GM19467 (cell line): ENCODE data around the gene AMIGO3.
"Not testable (repeated sequence)": the region's sequence is repeated elsewhere in the genome, so short reads cannot be mapped to it uniquely, and the experiment has no call there.

Experiments used
- ATAC-seq: cut with Tn5 transposase; IDR thresholded peaks from one replicate; pipeline ENCODE4 v1.9.1; 2021; ENCODE audit warnings: mild to moderate bottlenecking, moderate library complexity; ENCODE audit not compliant: unreplicated experiment

AMIGO3 gene

GRCh38 chr3:49712631-49713317 lies 6.7 kb downstream of the AMIGO3 start:
- ATAC-seq, result no peak

DNA sequence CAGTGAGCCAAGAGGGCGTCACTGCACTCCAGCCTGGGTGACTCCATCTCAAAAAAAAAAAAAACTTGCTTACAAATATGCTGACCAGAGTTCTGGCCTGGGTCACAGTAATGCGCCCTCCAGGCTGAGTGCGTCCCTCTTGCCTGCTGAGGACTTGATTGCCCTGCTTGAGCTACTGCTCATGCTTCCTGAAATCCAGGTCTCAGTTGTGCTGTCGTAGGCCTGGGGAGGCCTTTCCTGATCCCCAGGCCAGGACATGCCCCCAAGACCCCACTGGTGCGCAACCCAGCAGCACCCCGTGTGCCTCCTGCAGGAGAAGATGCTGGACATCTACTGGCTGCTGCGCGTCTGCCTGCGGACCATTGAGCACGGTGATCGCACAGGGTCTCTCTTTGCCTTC lies 7.3 kb downstream of the AMIGO3 start:
- ATAC-seq, result no peak

DNA sequence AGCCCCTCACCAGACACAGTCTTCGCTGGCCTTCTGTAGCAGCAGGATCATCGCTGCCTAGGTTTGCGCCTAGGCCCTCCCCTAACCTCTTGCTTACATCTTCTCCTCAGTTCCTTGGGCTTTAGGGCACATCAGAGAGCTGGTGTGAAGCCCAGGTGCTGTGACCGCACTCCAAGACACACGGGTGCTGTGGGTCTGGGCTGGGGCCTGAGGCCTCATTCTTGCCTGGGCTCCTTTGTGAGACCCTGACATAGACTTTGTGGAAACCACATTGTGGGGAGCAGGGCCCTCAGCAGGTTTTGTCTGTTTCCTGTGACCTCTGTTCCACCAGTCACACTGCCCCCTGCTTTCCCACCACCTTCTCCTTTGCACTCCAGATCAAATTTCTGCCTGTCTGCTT lies 8.0 kb downstream of the AMIGO3 start:
- no peak for ATAC-seq

- no peak for ATAC-seq
These were observed 9.6 kb downstream of the AMIGO3 start for GRCh38 chr3:49709852-49710251.

- ATAC-seq, result no peak
These were observed 12.4 kb downstream of the AMIGO3 start for GRCh38 chr3:49707113-49707480.

DNA sequence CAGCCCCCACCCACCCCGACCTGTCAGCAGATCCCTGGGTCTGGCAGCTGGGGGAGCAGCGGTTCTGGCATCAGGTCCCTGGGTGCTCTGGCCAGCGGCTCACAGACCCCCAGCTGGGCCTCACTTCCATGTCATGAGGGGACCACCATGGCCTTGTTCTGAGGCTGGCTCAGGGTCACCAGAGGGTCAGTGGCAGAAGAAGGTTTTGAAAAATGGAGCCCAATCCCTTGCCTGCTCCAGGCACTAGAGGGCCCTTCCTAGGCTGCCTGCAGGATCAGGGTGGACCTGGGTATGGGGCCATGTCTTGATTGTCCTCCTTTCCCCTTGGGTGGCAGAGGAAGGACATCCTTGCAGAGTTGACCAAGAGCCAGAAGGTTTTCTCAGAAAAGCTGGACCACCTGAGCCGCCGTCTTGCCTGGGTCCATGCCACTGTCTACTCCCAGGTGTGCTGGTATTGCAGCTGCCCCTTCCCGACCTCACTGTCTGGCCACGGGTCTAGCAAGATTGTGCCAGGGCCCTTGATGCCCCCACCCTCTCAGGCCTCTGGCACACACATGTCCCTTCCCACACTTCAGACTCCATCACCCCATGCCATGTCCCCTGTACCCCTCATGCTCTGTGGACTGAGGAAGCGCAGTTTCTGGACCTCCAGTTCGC lies 12.9 kb downstream of the AMIGO3 start:
- no peak for ATAC-seq

DNA sequence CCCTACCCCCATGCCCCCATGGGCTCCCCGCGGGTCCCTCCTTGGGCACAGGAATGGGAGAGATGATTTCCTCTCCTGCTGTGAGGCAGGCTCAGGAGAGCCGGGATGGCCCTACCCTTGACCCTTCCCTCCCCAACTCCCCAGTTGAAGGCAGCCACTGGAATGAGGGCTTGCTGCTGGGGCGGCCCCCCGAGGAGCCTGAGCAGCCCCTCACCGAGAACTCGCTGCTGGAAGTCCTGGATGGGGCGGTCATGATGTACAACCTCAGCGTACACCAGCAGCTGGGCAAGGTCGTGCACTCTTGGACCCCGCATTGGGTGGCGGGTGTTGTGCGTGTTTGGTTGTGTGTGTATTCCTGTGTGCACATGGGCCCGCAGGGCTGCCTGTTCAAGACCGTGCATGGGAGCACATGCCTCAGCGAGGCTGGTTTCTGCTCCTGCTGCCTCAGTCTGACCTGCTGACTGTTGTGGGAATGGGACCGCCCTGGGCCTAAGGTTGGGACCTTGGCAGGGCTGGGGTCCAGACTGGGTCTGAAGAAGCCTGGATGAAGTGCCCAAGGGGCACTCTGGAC lies 14.0 kb downstream of the AMIGO3 start:
- ATAC-seq, result no peak

DNA sequence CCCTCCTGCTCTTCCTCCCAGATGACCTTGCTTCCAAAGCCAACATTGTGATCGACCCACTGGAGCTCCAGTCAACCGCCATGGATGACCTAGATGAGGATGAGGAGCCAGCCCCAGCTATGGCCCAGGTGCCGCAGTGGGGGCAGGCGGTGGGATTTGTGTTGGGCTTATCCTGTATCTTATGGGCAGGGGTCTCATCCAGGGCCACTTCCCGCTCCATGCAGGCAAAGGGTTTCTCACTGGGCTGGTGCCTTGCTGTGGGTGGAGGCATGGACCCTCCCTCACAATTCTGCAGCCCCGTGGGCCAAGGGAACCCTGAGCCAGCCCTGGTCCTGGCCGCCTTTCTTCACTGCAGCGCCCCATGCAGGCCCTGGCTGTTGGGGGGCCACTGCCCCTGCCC lies 14.9 kb downstream of the AMIGO3 start:
- no peak for ATAC-seq

GRCh38 chr3:49703956-49704355 lies 15.5 kb downstream of the AMIGO3 start:
- ATAC-seq, result no peak

DNA sequence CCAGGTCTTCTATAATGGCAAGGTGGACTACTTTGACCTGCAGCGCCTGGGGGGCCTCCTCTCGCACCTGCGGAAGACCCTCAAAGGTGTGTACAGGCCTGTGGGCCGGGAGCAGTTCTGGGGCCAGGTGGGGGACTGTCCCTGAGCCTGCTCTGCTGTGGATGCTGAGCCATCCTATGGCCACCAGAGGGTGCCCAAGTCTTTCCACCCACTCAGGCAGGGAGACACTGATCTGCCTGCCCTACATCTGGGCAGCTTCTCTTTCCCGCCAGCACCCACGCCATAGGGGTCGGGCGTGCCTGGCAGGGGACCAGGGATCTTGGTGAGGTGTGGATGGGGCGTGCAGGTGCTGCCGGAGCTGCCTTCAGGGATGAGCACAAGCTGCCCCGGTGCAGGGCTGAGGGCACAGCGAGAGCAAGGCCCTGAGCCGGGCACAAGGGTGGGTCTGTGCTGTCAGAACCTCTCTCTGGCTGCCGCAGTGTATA lies 16.0 kb downstream of the AMIGO3 start:
- ATAC-seq, result no peak

GRCh38 chr3:49702672-49703071 lies 16.8 kb downstream of the AMIGO3 start:
- no peak for ATAC-seq

DNA sequence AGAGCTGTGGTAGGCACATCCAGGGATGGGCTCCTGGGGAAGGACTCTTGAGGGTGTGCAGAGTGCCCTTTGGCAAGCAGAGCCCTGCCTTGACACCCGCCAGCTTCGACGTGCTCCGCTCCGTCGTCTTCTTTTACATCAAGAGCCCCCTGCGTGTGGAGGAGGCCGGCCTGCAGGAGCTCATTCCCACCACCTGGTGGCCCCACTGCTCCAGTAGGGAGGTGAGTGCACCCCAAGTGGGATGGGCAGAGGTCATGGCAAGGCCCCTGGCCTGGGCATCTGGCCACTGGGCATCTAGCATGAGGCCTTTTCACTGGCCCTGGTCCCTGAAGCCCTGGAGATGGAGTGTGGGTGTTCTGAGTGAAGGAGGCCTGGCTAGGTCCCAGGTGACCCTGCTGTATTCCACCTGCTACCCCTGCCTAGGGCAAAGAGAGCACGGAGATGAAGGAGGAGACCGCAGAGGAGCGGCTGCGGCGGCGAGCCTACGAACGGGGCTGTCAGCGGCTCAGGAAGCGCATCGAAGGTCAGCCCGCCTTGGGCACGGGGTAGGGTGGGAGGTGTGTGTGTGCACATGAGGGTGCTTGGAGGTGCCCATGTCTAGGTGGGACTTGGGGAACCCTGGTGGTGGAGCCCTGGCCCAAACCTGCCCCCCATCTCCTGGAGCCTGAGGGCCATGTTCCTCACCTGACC lies 18.0 kb downstream of the AMIGO3 start:
- ATAC-seq, result no peak

GRCh38 chr3:49700453-49701128 lies 18.9 kb downstream of the AMIGO3 start:
- no peak for ATAC-seq

- no peak for ATAC-seq
These were observed 19.5 kb downstream of the AMIGO3 start for GRCh38 chr3:49700014-49700413.

DNA sequence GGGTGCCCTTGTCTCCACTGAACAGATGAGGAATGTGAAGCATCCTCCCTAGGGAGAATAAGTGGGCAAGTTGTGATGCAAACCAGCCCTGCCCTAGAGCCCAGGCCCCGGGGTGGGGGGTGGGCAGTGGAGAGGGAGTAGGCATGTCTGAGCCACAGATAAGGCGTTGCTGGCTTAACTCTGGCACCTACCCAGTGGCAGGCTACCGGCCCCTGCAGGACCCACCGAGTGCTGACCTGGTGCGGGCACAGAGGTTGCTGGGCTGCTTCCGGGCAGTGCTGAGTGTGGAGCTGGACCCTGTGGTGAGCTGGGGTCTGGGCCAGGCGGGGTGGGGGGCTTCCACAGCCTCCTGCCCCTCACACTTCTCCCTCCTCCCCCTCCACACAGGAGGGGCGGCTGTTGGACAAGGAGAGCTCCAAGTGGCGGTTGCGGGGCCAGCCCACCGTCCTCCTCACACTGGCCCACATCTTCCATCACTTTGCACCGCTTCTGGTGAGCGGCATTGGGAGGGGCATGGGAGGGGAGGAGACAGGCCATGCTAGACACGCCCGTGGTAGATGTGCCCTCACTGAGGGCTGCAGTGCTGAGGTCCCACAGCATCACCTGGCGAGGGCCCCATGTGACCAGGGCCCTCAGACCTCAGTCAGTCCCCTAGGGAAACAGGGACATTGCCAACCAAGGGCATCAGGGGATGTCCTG lies 20.1 kb downstream of the AMIGO3 start:
- ATAC-seq, result no peak

GRCh38 chr3:49695350-49696015 lies 24.0 kb downstream of the AMIGO3 start:
- ATAC-seq, result not testable (repeated sequence)

DNA sequence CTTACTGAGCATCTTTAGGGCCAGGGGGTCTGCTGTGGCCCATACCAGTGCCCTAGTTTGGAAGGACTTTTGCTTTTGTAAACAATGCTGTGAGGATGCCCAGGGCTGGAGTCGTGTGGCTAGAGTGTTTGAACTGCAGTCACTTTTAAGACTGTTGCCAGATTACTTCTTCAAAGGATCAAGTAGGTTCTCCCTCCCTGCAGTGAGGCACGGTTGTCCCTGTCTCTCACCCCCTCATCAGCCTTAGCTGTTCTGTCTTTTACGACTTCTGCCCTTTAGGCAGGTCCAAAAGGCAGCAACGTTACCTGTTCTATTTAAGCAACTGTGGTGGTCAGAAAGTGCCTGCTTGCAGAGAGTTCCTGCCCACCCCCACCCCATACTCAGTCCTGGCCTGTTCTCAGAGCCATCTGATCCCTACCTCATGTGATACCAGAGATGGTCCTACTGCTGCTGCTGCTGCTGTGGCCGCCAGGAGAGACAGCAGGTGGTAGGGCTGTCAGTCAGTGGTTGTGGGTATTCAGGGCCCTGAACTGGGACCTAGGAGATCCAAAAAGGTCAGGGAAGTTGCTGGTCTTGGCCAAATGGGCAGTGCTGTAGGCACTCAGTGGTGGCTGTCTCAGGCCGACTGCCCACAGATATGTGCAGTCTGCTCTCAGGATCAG lies 24.9 kb downstream of the AMIGO3 start:
- not testable (repeated sequence) for ATAC-seq

- not testable (repeated sequence) for ATAC-seq
These were observed 28.0 kb downstream of the AMIGO3 start for GRCh38 chr3:49691481-49691880.

DNA sequence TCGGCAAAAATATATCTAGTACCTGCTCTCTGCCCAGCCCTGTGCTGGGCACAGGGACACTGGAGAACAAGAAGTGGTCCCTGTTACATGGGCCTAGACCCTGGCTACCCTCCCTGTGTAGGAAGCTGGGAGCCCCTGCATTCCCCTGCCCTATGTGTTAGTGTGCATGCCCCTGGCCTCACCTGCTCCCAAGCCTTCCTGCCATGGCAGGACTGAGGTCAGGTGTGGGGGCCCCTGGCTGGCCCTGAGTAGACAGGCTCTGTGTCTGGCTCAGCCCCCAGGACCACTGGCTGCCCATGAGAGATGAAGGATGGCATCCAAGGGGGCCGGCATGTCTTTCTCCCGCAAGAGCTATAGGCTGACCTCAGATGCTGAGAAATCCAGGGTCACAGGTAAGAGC lies 28.6 kb downstream of the AMIGO3 start:
- not testable (repeated sequence) for ATAC-seq
